H9 (cell line): ENCODE data around the gene ATXN10. TPM values are rescaled to one million over a fixed set of nuclear protein-coding genes. Genes with fewer than 3 reads are reported as not detected.

Experiments
- DNase-seq: peaks from one replicate; pipeline ENCODE4 v3.0.0-alpha.2; 2017
- H2AFZ ChIP-seq: one replicate; pipeline ENCODE4 v1.6.1; 2013; ENCODE audit warnings: mild to moderate bottlenecking, low read length, control low read depth, moderate library complexity
- H2AK5ac ChIP-seq: 2 replicates; pipeline ENCODE4 v1.6.1; 2013; ENCODE audit warnings: low read length, control low read depth, mixed read lengths; ENCODE audit not compliant: insufficient read length
- H2BK120ac ChIP-seq: one replicate; pipeline ENCODE4 v1.6.1; 2013; ENCODE audit warnings: low read depth, mild to moderate bottlenecking, low read length, control low read depth, inconsistent platforms; ENCODE audit not compliant: poor library complexity, severe bottlenecking
- H2BK12ac ChIP-seq: 2 replicates; pipeline ENCODE4 v1.6.1; 2013; ENCODE audit warnings: low read length, control low read depth, mixed read lengths, low read depth; ENCODE audit not compliant: insufficient read length
- H2BK15ac ChIP-seq: 2 replicates; pipeline ENCODE4 v1.6.1; 2013; ENCODE audit warnings: low read depth, low read length, control low read depth
- H2BK20ac ChIP-seq: one replicate; pipeline ENCODE4 v1.6.1; 2013; ENCODE audit warnings: low read depth, mild to moderate bottlenecking, low read length, control low read depth, inconsistent platforms; ENCODE audit not compliant: poor library complexity, severe bottlenecking
- H2BK5ac ChIP-seq: 2 replicates; pipeline ENCODE4 v1.6.1; 2013; ENCODE audit warnings: low read length, control low read depth, mixed read lengths; ENCODE audit not compliant: insufficient read length
- H3K14ac ChIP-seq: 2 replicates; pipeline ENCODE4 v1.6.1; 2013; ENCODE audit warnings: low read length, control low read depth; ENCODE audit not compliant: insufficient read depth
- H3K18ac ChIP-seq: 2 replicates; pipeline ENCODE4 v1.6.1; 2013; ENCODE audit warnings: low read depth, mild to moderate bottlenecking, mixed read lengths, low read length, control low read depth; ENCODE audit not compliant: insufficient read length
- H3K23ac ChIP-seq: 2 replicates; pipeline ENCODE4 v1.6.1; 2013; ENCODE audit warnings: low read length, control low read depth, mixed read lengths, low read depth; ENCODE audit not compliant: insufficient read length
- H3K23me2 ChIP-seq: 2 replicates; pipeline ENCODE4 v1.6.1; 2013; ENCODE audit warnings: low read depth, mild to moderate bottlenecking, mixed read lengths, low read length, control low read depth; ENCODE audit not compliant: insufficient read length, poor library complexity, severe bottlenecking
- H3K27ac ChIP-seq: 2 replicates; pipeline ENCODE4 v1.5.1; 2013; ENCODE audit warnings: low read length, control low read depth, mixed read lengths, low read depth; ENCODE audit not compliant: insufficient read length
- H3K27me3 ChIP-seq: 2 replicates; pipeline ENCODE4 v1.6.1; 2013; ENCODE audit warnings: low read length, control low read depth, inconsistent platforms; ENCODE audit not compliant: insufficient read depth
- H3K4ac ChIP-seq: 2 replicates; pipeline ENCODE4 v1.6.1; 2013; ENCODE audit warnings: low read depth, mild to moderate bottlenecking, control low read depth, inconsistent platforms, low read length, moderate library complexity
- H3K4me1 ChIP-seq: 2 replicates; pipeline ENCODE4 v1.6.1; 2013; ENCODE audit warnings: low read length, control low read depth, inconsistent platforms; ENCODE audit not compliant: insufficient read depth
- H3K4me2 ChIP-seq: 2 replicates; pipeline ENCODE4 v1.6.1; 2013; ENCODE audit warnings: low read length, control low read depth, mixed read lengths; ENCODE audit not compliant: insufficient read length, insufficient read depth
- H3K56ac ChIP-seq: 2 replicates; pipeline ENCODE4 v1.6.1; 2013; ENCODE audit warnings: low read depth, mild to moderate bottlenecking, mixed read lengths, low read length, control low read depth; ENCODE audit not compliant: insufficient read length
- H3K79me1 ChIP-seq: 2 replicates; pipeline ENCODE4 v1.6.1; 2013; ENCODE audit warnings: low read depth, mild to moderate bottlenecking, moderate library complexity, low read length, control low read depth, inconsistent platforms; ENCODE audit not compliant: insufficient read depth, poor library complexity, severe bottlenecking
- H3K79me2 ChIP-seq: 2 replicates; pipeline ENCODE4 v1.6.1; 2013; ENCODE audit warnings: low read length, control low read depth, inconsistent platforms; ENCODE audit not compliant: insufficient read depth
- H3K9ac ChIP-seq: 2 replicates; pipeline ENCODE4 v1.6.1; 2013; ENCODE audit warnings: low read length, control low read depth, mixed read lengths; ENCODE audit not compliant: insufficient read length; ENCODE audit errors: extremely low read depth
- H3K9me3 ChIP-seq: one replicate; pipeline ENCODE4 v1.6.1; 2013; ENCODE audit warnings: low read depth, low read length, inconsistent platforms; ENCODE audit not compliant: control insufficient read depth
- H3T11ph ChIP-seq: one replicate; pipeline ENCODE4 v1.6.1; 2013; ENCODE audit warnings: mild to moderate bottlenecking, low read length, control low read depth, inconsistent platforms
- H4K20me1 ChIP-seq: one replicate; pipeline ENCODE4 v1.6.1; 2013; ENCODE audit not compliant: control insufficient read depth, insufficient read length, insufficient read depth
- H4K5ac ChIP-seq: 2 replicates; pipeline ENCODE4 v1.6.1; 2013; ENCODE audit warnings: low read depth, mild to moderate bottlenecking, mixed read lengths, low read length, control low read depth; ENCODE audit not compliant: insufficient read length
- H4K8ac ChIP-seq: replicated peaks from 2 replicates; pipeline ENCODE4 v1.6.1; 2013; ENCODE audit warnings: low read length, control low read depth, mixed read lengths, low read depth; ENCODE audit not compliant: insufficient read length
- H4K91ac ChIP-seq: 2 replicates; pipeline ENCODE4 v1.6.1; 2013; ENCODE audit warnings: low read depth, mild to moderate bottlenecking, moderate library complexity, mixed read lengths, low read length, control low read depth; ENCODE audit not compliant: insufficient read length
- H3K27ac Mint-ChIP-seq, 3 experiments: 2 replicates in 2 of 3; 3 replicates in 1 of 3; pipeline ENCODE4 v1.8.0; 2020 to 2021; ENCODE audit warnings: mixed read lengths in 3 of 3, mild to moderate bottlenecking in 1 of 3, moderate library complexity in 1 of 3
- H3K27me3 Mint-ChIP-seq: 2 replicates; pipeline ENCODE4 v1.8.0; 2021; ENCODE audit warnings: low read depth, mild to moderate bottlenecking, moderate library complexity, mixed read lengths
- H3K36me3 Mint-ChIP-seq, 3 experiments: 2 replicates in 2 of 3; 3 replicates in 1 of 3; pipeline ENCODE4 v1.8.0; 2020 to 2021; ENCODE audit warnings: low read depth in 3 of 3, mixed read lengths in 3 of 3; ENCODE audit not compliant: insufficient read depth in 1 of 3
- H3K4me1 Mint-ChIP-seq, 2 experiments: 2 replicates each; pipeline ENCODE4 v1.8.0; 2020; ENCODE audit warnings: mixed read lengths in 2 of 2
- H3K4me3 Mint-ChIP-seq, 2 experiments: 2 replicates in 1 of 2; 3 replicates in 1 of 2; pipeline ENCODE4 v1.8.0; 2020 to 2021; ENCODE audit warnings: mild to moderate bottlenecking in 2 of 2, mixed read lengths in 2 of 2, moderate library complexity in 1 of 2
- H3K9me3 Mint-ChIP-seq, 2 experiments: 2 replicates in 1 of 2; 3 replicates in 1 of 2; pipeline ENCODE4 v1.8.0; 2020; ENCODE audit warnings: mild to moderate bottlenecking in 2 of 2, mixed read lengths in 2 of 2, moderate library complexity in 1 of 2
- CTCF ChIP-seq: fragments of 200-600 bp; sonication (generic); conservative IDR thresholded peaks from 3 replicates; pipeline ENCODE4 v1.8.0; 2021; ENCODE audit warnings: antibody characterized with exemption, mild to moderate bottlenecking
- WGBS: extraction: QIAGEN DNeasy Blood & Tissue Kit; methylation state at CpG from one replicate; pipeline ENCODE4 v1.1.7; 2013; ENCODE audit warnings: missing lambda C conversion rate, low lambda C conversion rate, mixed read lengths; ENCODE audit not compliant: insufficient read length; ENCODE audit errors: extremely low coverage; 5-methylcytosine and 5-hydroxymethylcytosine counted together
- total RNA-seq: library from RNA; stranded (reverse); gene quantifications from 2 replicates; pipeline ENCODE4 v1.2.1, GENCODE V29; 2021

ATXN10 gene
- total RNA-seq, 1 experiment from 2014 or later: 210 TPM

DNA sequence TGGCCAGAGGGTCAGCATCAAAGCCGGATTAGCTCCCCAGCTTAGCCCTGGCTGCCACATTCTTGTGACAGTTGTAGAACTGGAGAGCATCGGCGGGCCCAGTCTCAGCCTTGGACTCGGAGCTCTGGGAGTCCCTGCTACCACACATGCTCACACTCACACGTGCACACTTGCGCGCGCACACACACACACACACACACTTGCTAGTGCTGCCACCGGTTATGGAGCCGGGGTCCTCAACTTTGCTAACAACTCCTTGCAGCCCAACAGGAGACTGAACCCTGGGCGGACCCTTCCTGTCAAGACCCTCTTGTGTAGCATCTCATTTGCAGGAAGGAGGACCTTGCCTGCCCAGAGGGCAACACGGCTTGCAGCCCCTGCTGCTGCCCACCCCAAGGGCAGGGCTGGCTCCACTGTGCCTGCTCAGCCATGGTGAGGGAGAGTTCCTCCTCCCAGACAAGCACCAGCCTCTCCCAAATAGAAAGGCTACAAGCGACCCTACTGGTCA is 197.8 kb downstream of the ATXN10 start:
- Histone ChIP-seq H3K4ac (no peak overlapping the region), H3K9ac (no peak overlapping the region), H3K79me2 (no peaks in the 10 kb centered on the region), H4K91ac (no peak overlapping the region), H3K4me2 (no peak overlapping the region), H3K79me1 (no peaks in the 10 kb centered on the region), H3K9me3 (no peaks in the 10 kb centered on the region), H3T11ph (no peak overlapping the region), H2BK120ac (no peak overlapping the region), H3K23ac (no peak overlapping the region), H3K18ac (no peak overlapping the region), H2AK5ac (no peak overlapping the region), H2BK5ac (no peak overlapping the region), H2BK20ac (no peak overlapping the region), H2BK12ac (no peak overlapping the region), H3K56ac (no peak overlapping the region), H3K4me1 (no peaks in the 10 kb centered on the region), H4K20me1 (no peaks in the 10 kb centered on the region), H2AFZ (no peak overlapping the region), H4K8ac (no peak overlapping the region), H3K23me2 (no peaks in the 10 kb centered on the region), H3K27ac (no peak overlapping the region), H3K27me3 (peaks cover 40% of the 10 kb centered on the region; the same call in 1 of the 2 replicates), H2BK15ac (no peak overlapping the region), H3K14ac (no peak overlapping the region), H4K5ac (no peak overlapping the region)
- Mint-ChIP-seq H3K9me3 (peaks cover 5 to 9% of the 10 kb centered on the region in 2 experiments; a peak in 2 of 5 replicates), H3K27ac (no peak overlapping the region), H3K4me1 (peaks cover 10 to 19% of the 10 kb centered on the region in 2 experiments), H3K4me3 (no peak overlapping the region), H3K36me3 (no peaks in the 10 kb centered on the region), H3K27me3 (peaks cover 84% of the 10 kb centered on the region)
- no peak for DNase-seq
- no CpG with 5 or more reads among the region's 13 CpGs for WGBS
- TF ChIP-seq CTCF: no peak
